Heart left ventricle (tissue), 13 donors: Measurements from ENCODE around the gene ICAM3.

Experiments
- CTCF ChIP-seq, 12 donors: fragments of 200-600 bp; sonication (generic) in 4 of 12; IDR thresholded peaks; one replicate each; pipeline versions ENCODE4 v1.5.0 to v1.8.0; 2018 to 2022; ENCODE audit warnings: antibody characterized with exemption in 12 of 12, mild to moderate bottlenecking in 5 of 12
- POLR2A ChIP-seq, 2 donors: fragments of 450-650 bp; IDR thresholded peaks; one replicate each; pipeline ENCODE4 v1.6.1; 2017; ENCODE audit warnings: antibody characterized with exemption in 2 of 2, mild to moderate bottlenecking in 2 of 2, moderate library complexity in 2 of 2
- donor health status: ischemic (EF 13 %, LVEDD 7.1; RV severe dilation, severe dysfunction).
- donor health status: DM: no; HTN: yes; CAD: no.
- donor health status: DM: no; HTN: no; CAD: no.
- donor health status: ischemic (EF 25% LVEDD 6.9; RV normal size, moderate dysfunction).
- donor health status: ischemic (EF 25% LVEDD 5.7; RV mildly dilated, moderate dysfunction).
- donor health status: ischemic (EF 35%, LVEDD 5.7; RV mildly dilated, moderate dysfunction).
- donor health status: nonischemic (EF 11% LVEDD 7.7; RV severe dilation, severe dysfunction).
- donor health status: DM: yes; HTN: yes; CAD: no.
- donor health status: PGD.
- donor health status: ischemic (EF 29% LVEDD 5.4; RV normal size, mild dysfunction).
- donor health status: nonischemic (EF 23%, LVEDD 6.1; RV moderate dilation, normal function).

GRCh38 chr19:10364644-10365043 is 25.2 kb upstream of the ICAM3 start:
- TF ChIP-seq POLR2A (IDR thresholded peaks at IDR 0.05) (no peak), CTCF (IDR thresholded peaks at IDR 0.05) (no peak)
